BLaER1 treated with 17β-estradiol and CSF1 and Interleukin-3, amounts not matched to agents 10 nM and 100 nM (cell line): ENCODE measurements around the gene S100A8.

Source experiments
- H3K27ac ChIP-seq, 11 experiments: shearing (Covaris generic); formaldehyde crosslinking; 2 replicates each; pipeline ENCODE4 v1.8.1; 2022
- H3K27me3 ChIP-seq, 11 experiments: shearing (Covaris generic); formaldehyde crosslinking; 2 replicates each; pipeline ENCODE4 v1.8.1; 2022
- H3K36me3 ChIP-seq, 11 experiments: shearing (Covaris generic); formaldehyde crosslinking; 2 replicates each; pipeline ENCODE4 v1.8.1; 2022
- H3K4me1 ChIP-seq, 10 experiments: shearing (Covaris generic); formaldehyde crosslinking; 2 replicates each; pipeline ENCODE4 v1.8.1; 2022
- H3K4me2 ChIP-seq, 11 experiments: shearing (Covaris generic); formaldehyde crosslinking; 2 replicates each; pipeline ENCODE4 v1.8.1; 2022
- H3K4me3 ChIP-seq, 10 experiments: shearing (Covaris generic); formaldehyde crosslinking; 2 replicates each; pipeline ENCODE4 v1.8.1; 2022
- H3K9ac ChIP-seq, 11 experiments: shearing (Covaris generic); formaldehyde crosslinking; 2 replicates each; pipeline ENCODE4 v1.8.1; 2022
- H3K9me3 ChIP-seq, 11 experiments: shearing (Covaris generic); formaldehyde crosslinking; replicated peaks in 1 of 11; 2 replicates each; pipeline ENCODE4 v1.8.1; 2022
- H4K20me1 ChIP-seq, 11 experiments: shearing (Covaris generic); formaldehyde crosslinking; 2 replicates each; pipeline ENCODE4 v1.8.1; 2022
- Cebpa-rat ChIP-seq, 11 experiments: shearing (Covaris generic); IDR thresholded peaks; 2 replicates each; pipeline ENCODE4 v1.8.1; 2022

S100A8 gene

DNA sequence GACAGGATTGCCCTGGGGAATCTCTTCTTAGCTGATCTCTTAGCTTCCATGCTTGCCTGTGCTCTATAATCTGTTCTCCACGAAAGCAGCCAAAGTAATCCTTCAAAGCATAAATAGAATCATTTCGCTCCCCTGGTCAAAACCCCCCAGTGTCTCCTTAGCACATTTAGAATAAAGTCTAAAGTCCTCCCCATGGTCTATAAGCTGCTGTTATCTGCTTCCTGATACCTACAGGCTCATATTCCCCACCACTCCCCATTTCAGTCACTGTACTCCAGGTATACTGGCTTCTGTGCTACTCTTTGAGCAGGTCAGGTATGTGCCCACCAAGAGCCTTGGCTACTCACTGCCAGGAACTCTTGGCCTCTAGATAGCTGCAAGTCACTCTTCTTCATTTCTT, 18.3 kb downstream of the S100A8 start:
- Histone ChIP-seq H3K9me3 (peaks cover 0 to 8% (median 0%) of the 10 kb centered on the region in 11 experiments; a peak in 1 of 22 replicates), H3K4me1 (peaks cover 0 to 99% (median 61%) of the 10 kb centered on the region in 10 experiments; a peak in 13 of 20 replicates), H3K4me3 (no peak overlapping the region), H3K27me3 (no peaks in the 10 kb centered on the region), H3K4me2 (peak overlapping the region in 4 of 11 experiments; percentile 28 to 48 (median 32); a peak in 6 of 22 replicates), H3K9ac (0 out of 22 replicates have a peak overlapping the region, but pooled peaks of 1 of the 11 experiments have one; percentile 3), H4K20me1 (no peaks in the 10 kb centered on the region), H3K36me3 (peaks cover 0 to 6% (median 0%) of the 10 kb centered on the region in 11 experiments; a peak in 1 of 22 replicates), H3K27ac (peak overlapping the region in 4 of 11 experiments; percentile 40 to 95 (median 64); a peak in 6 of 22 replicates)
- no peak for TF ChIP-seq Cebpa-rat (IDR thresholded peaks at IDR 0.05)

DNA sequence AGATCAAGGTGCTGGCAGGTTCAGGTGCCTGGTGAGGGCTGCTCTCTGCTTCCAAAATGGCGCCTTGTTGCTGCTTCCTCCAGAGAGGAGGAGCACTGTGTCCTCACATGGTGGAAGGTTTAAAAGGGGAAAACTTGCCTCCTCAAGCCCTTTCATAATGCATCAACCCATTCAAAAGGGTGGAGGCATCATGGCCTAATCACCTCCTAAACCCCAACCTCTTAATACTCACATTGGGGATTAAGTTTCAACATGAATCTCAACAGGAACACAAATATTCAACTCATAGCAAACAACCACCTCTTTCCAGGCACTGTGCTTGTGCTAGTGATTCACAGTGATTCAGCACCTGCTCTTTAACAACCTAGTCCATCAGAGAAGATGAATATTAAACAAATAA, 19.6 kb downstream of the S100A8 start:
- Histone ChIP-seq H3K4me1 (peaks cover 0 to 99% (median 54%) of the 10 kb centered on the region in 10 experiments; a peak in 13 of 20 replicates), H3K4me3 (no peak overlapping the region), H3K9ac (no peak overlapping the region), H3K27ac (peak overlapping the region in 6 of 11 experiments; percentile 6 to 95 (median 42); a peak in 9 of 22 replicates), H3K27me3 (no peaks in the 10 kb centered on the region), H3K36me3 (peaks cover 0 to 6% (median 0%) of the 10 kb centered on the region in 11 experiments; a peak in 1 of 22 replicates), H3K9me3 (peaks cover 0 to 8% (median 0%) of the 10 kb centered on the region in 11 experiments; a peak in 1 of 22 replicates), H3K4me2 (peak overlapping the region in 4 of 11 experiments; percentile 9 to 70 (median 56); a peak in 7 of 22 replicates), H4K20me1 (no peaks in the 10 kb centered on the region)
- no peak for TF ChIP-seq Cebpa-rat (IDR thresholded peaks at IDR 0.05)

DNA sequence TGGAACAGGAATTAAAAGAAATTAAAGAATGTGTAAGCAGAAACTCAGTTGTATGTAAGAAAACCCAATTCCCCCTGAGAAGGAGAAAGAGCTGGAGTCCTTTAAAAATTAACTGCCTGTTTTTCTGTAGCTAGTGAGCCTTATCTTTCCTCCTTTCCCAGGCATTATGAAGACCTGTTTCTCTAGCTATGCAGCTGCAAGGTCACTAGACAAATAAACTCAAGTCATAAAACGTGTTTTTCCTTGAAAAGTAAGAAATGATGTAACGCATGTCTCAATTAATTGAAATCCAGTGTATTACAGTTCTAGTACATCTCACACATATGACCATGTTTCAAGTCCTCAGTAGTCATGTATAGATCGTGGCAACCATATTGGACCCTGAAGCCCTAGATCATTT, 20.7 kb downstream of the S100A8 start:
- TF ChIP-seq Cebpa-rat (IDR thresholded peaks at IDR 0.05), result no peak
- Histone ChIP-seq H3K4me3 (no peak overlapping the region), H3K36me3 (peaks cover 0 to 6% (median 0%) of the 10 kb centered on the region in 11 experiments; a peak in 1 of 22 replicates), H3K9ac (no peak overlapping the region), H3K4me2 (peak overlapping the region in 4 of 11 experiments; percentile 62 to 70 (median 67); a peak in 7 of 22 replicates), H3K27ac (peak overlapping the region in 5 of 11 experiments; percentile 18 to 95 (median 66); a peak in 7 of 22 replicates), H3K4me1 (peaks cover 0 to 99% (median 49%) of the 10 kb centered on the region in 10 experiments; a peak in 13 of 20 replicates), H4K20me1 (no peaks in the 10 kb centered on the region), H3K27me3 (no peaks in the 10 kb centered on the region), H3K9me3 (peaks cover 0 to 8% (median 0%) of the 10 kb centered on the region in 11 experiments; a peak in 1 of 22 replicates)

- peak in 3 of 11 experiments; percentile 32 to 66 (median 62); a peak in 2 of 22 replicates for TF ChIP-seq Cebpa-rat (IDR thresholded peaks at IDR 0.05)
- H3K9ac ChIP-seq, result peak overlapping the region in 2 of 11 experiments; percentile 12 to 20; a peak in 2 of 22 replicates
- peak overlapping the region in 6 of 11 experiments; percentile 42 to 72 (median 67); a peak in 12 of 22 replicates for H3K4me2 ChIP-seq
Measured at GRCh38 chr1:153368495-153368894, 22.4 kb downstream of the S100A8 start.

GRCh38 chr1:153367090-153367489, 23.8 kb downstream of the S100A8 start:
- H4K20me1 ChIP-seq, result no peaks in the 10 kb centered on the region
- peak overlapping the region in 2 of 11 experiments; percentile 20 to 28; a peak in 2 of 22 replicates for H3K9ac ChIP-seq
- H3K4me2 ChIP-seq, result peak overlapping the region in 6 of 11 experiments; percentile 42 to 98 (median 77); a peak in 10 of 22 replicates
- no peak for TF ChIP-seq Cebpa-rat (IDR thresholded peaks at IDR 0.05)
- peaks cover 0 to 8% (median 0%) of the 10 kb centered on the region in 11 experiments; a peak in 1 of 22 replicates for H3K9me3 ChIP-seq
- H3K4me1 ChIP-seq, result peaks cover 0 to 100% (median 45%) of the 10 kb centered on the region in 10 experiments; a peak in 12 of 20 replicates
- H3K36me3 ChIP-seq, result no peaks in the 10 kb centered on the region
- no peak overlapping the region for H3K4me3 ChIP-seq
- H3K27ac ChIP-seq, result peak overlapping the region in 5 of 11 experiments; percentile 25 to 98 (median 94); a peak in 9 of 22 replicates
- no peaks in the 10 kb centered on the region for H3K27me3 ChIP-seq

More at GRCh38 chr1:153368495-153368894, 22.4 kb downstream of the S100A8 start:
- peak overlapping the region in 5 of 11 experiments; percentile 21 to 95 (median 66); a peak in 9 of 22 replicates for H3K27ac ChIP-seq
- no peaks in the 10 kb centered on the region for H4K20me1 ChIP-seq
- H3K9me3 ChIP-seq, result peaks cover 0 to 8% (median 0%) of the 10 kb centered on the region in 11 experiments; a peak in 1 of 22 replicates
- H3K4me1 ChIP-seq, result peaks cover 0 to 99% (median 41%) of the 10 kb centered on the region in 10 experiments; a peak in 12 of 20 replicates
- no peaks in the 10 kb centered on the region for H3K27me3 ChIP-seq
- no peak overlapping the region for H3K4me3 ChIP-seq
- peaks cover 0 to 4% (median 0%) of the 10 kb centered on the region in 11 experiments; a peak in 1 of 22 replicates for H3K36me3 ChIP-seq

GRCh38 chr1:153366261-153366660, 24.6 kb downstream of the S100A8 start:
- H3K4me3 ChIP-seq, result no peak overlapping the region
- no peaks in the 10 kb centered on the region for H3K36me3 ChIP-seq
- no peak for TF ChIP-seq Cebpa-rat (IDR thresholded peaks at IDR 0.05)
- no peaks in the 10 kb centered on the region; a peak in 1 of 22 replicates for H4K20me1 ChIP-seq
- no peaks in the 10 kb centered on the region for H3K27me3 ChIP-seq
- H3K4me2 ChIP-seq, result peak overlapping the region in 5 of 11 experiments; percentile 40 to 98 (median 86); a peak in 10 of 22 replicates
- H3K9me3 ChIP-seq, result peaks cover 0 to 8% (median 0%) of the 10 kb centered on the region in 11 experiments; a peak in 1 of 22 replicates
- H3K4me1 ChIP-seq, result peaks cover 0 to 100% (median 49%) of the 10 kb centered on the region in 10 experiments; a peak in 12 of 20 replicates
- H3K9ac ChIP-seq, result peak overlapping the region in 3 of 11 experiments; percentile 47 to 60 (median 56); a peak in 5 of 22 replicates
- peak overlapping the region in 6 of 11 experiments; percentile 24 to 98 (median 92); a peak in 11 of 22 replicates for H3K27ac ChIP-seq

DNA sequence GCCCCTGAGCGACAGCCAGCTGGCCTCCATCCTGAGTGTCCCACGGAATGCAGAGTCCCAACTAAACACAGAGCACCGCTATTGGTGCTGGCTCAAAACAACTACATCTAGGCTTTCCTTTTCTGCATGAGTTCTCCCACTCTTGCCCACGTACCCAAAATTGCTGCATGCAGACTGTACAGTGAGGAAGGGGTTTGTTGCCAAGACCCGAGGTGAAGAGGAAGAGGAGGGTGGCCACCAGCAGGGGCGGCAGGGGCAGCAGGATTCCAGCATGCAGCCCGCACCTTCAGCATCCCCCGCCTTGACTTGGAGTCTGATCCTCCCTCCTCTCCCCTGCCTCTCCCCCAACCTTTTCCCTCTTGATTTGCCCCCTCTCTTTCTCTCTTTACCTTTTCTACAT, 25.2 kb downstream of the S100A8 start:
- Histone ChIP-seq H3K4me2 (peak overlapping the region in 7 of 11 experiments; percentile 9 to 98 (median 68); a peak in 12 of 22 replicates), H4K20me1 (no peaks in the 10 kb centered on the region; a peak in 2 of 22 replicates), H3K9ac (peak overlapping the region in 4 of 11 experiments; percentile 3 to 60 (median 52); a peak in 6 of 22 replicates), H3K4me3 (no peak overlapping the region), H3K27ac (peak overlapping the region in 6 of 11 experiments; percentile 24 to 98 (median 92); a peak in 12 of 22 replicates), H3K27me3 (no peaks in the 10 kb centered on the region), H3K36me3 (peaks cover 0 to 2% (median 0%) of the 10 kb centered on the region in 11 experiments; a peak in 5 of 22 replicates), H3K9me3 (peaks cover 0 to 3% (median 0%) of the 10 kb centered on the region in 11 experiments; a peak in 1 of 22 replicates), H3K4me1 (peaks cover 0 to 100% (median 54%) of the 10 kb centered on the region in 10 experiments; a peak in 13 of 20 replicates)
- TF ChIP-seq Cebpa-rat (IDR thresholded peaks at IDR 0.05), result no peak

DNA sequence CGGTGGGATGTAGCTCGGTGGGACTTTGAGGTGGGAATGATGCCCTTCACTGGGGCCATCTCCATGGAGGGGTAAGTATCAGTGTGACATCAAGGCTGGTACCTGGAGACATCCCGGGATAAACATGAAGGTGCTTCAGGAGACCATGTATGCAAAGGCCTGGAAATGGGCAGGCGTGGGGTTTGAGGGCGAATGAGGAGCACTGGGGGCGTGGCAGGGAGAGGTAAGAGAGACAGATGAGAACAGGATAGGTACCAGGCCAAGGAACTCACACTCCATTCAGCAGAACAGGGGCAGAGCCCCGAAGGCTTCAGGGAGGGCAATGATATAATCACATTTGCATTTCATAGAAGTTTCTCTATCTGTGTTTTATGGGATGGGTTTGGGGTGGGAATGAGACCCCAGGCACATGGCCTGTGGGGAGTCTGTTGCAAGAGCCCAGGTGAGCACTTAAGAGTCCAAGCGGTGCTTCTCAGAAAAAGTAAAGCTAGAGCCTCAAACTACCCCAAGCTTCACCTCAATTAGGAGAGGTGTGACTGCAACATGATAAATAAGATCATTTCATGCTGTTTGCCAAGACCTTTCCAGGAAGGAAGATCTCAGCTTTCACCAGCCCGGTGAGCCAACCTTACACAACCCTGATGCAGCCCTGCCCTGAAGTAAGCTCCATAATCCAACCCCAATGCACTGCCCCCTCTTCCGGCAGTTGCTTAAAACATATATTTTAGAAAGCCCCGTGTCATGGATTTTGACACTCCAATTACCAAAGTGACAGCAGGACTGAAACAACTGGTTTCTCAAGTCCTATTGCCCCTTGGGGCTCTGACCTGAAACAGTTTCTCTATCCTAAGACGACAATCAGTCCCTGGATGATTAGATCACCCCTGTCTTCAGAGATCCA, 25.9 kb downstream of the S100A8 start:
- Histone ChIP-seq H3K27me3 (no peaks in the 10 kb centered on the region), H3K36me3 (peaks cover 0 to 8% (median 3%) of the 10 kb centered on the region in 11 experiments; a peak in 6 of 22 replicates), H4K20me1 (no peaks in the 10 kb centered on the region; a peak in 2 of 22 replicates), H3K9ac (peak overlapping the region in 4 of 11 experiments; percentile 3 to 60 (median 52); a peak in 6 of 22 replicates), H3K4me3 (no peak overlapping the region), H3K4me2 (peak overlapping the region in 7 of 11 experiments; percentile 9 to 98 (median 68); a peak in 13 of 22 replicates), H3K4me1 (peaks cover 0 to 100% (median 60%) of the 10 kb centered on the region in 10 experiments; a peak in 14 of 20 replicates), H3K27ac (peak overlapping the region in 6 of 11 experiments; percentile 24 to 98 (median 92); a peak in 11 of 22 replicates), H3K9me3 (no peaks in the 10 kb centered on the region)
- TF ChIP-seq Cebpa-rat (IDR thresholded peaks at IDR 0.05), result peak in 3 of 11 experiments; percentile 52 to 84 (median 74); a peak in 4 of 22 replicates
